Neural cell (in vitro differentiated cells): ENCODE data around the gene ZNF445. TPM values are rescaled to one million over a fixed set of nuclear protein-coding genes. Genes with fewer than 3 reads are reported as not detected.

Experiments
- H2AFZ ChIP-seq: fragments of 200-600, 300-800 bp; sonication (generic), shearing (Covaris generic); 2 replicates; pipeline ENCODE4 v1.6.0; 2014; ENCODE audit warnings: low read depth, mild to moderate bottlenecking, antibody characterized with exemption, low read length, moderate library complexity
- H3F3A ChIP-seq: fragments of 200-600 bp; shearing (Covaris generic); 2 replicates; pipeline ENCODE4 v1.6.1; 2016; ENCODE audit warnings: mild to moderate bottlenecking, moderate library complexity, mixed read lengths, antibody characterized with exemption, low read length; ENCODE audit not compliant: insufficient read depth, poor library complexity, severe bottlenecking
- H3K27ac ChIP-seq: fragments of 200-600, 300-800 bp; sonication (generic), shearing (Covaris generic); 2 replicates; pipeline ENCODE4 v1.5.1; 2014; ENCODE audit warnings: mild to moderate bottlenecking, low read length, moderate library complexity
- H3K27me3 ChIP-seq: fragments of 300-800, 200-600 bp; sonication (generic), shearing (Covaris generic); 2 replicates; pipeline ENCODE4 v1.6.0; 2014; ENCODE audit warnings: mild to moderate bottlenecking, low read depth, low read length, moderate library complexity; ENCODE audit not compliant: insufficient read depth
- H3K36me3 ChIP-seq: fragments of 300-800, 200-600 bp; sonication (generic), shearing (Covaris generic); 2 replicates; pipeline ENCODE4 v1.5.1; 2014; ENCODE audit warnings: mild to moderate bottlenecking, antibody characterized with exemption, low read length, moderate library complexity; ENCODE audit not compliant: insufficient read depth
- H3K4me2 ChIP-seq: fragments of 300-800, 200-600 bp; sonication (generic), shearing (Covaris generic); 2 replicates; pipeline ENCODE4 v1.6.0; 2014; ENCODE audit warnings: mild to moderate bottlenecking, low read length
- H3K4me3 ChIP-seq: fragments of 300-800, 200-600 bp; sonication (generic), shearing (Covaris generic); 2 replicates; pipeline ENCODE4 v1.5.1; 2014; ENCODE audit warnings: mild to moderate bottlenecking, low read length, moderate library complexity
- H3K79me2 ChIP-seq: fragments of 200-600 bp; shearing (Covaris generic); replicated peaks from 2 replicates; pipeline ENCODE4 v1.6.0; 2014; ENCODE audit warnings: mild to moderate bottlenecking, low read length, moderate library complexity; ENCODE audit not compliant: insufficient read depth
- H3K9ac ChIP-seq: fragments of 300-800, 200-600 bp; sonication (generic), shearing (Covaris generic); 2 replicates; pipeline ENCODE4 v1.6.1; 2016; ENCODE audit warnings: mild to moderate bottlenecking, low read length, mixed read lengths
- H3K9me2 ChIP-seq: fragments of 200-600 bp; shearing (Covaris generic); 2 replicates; pipeline ENCODE4 v1.6.1; 2016; ENCODE audit warnings: mild to moderate bottlenecking, low read length, mixed read lengths; ENCODE audit not compliant: insufficient read depth
- H3K9me3 ChIP-seq: fragments of 200-600, 300-800 bp; sonication (generic), shearing (Covaris generic); 2 replicates; pipeline ENCODE4 v1.6.1; 2016; ENCODE audit warnings: mild to moderate bottlenecking, mixed run types, low read length, moderate library complexity, mixed read lengths
- H4K20me1 ChIP-seq: fragments of 200-600 bp; shearing (Covaris generic); 2 replicates; pipeline ENCODE4 v1.6.1; 2016; ENCODE audit warnings: mild to moderate bottlenecking, mixed run types; ENCODE audit not compliant: insufficient read depth
- CTCF ChIP-seq: fragments of 450-650 bp; IDR thresholded peaks from 2 replicates; pipeline ENCODE4 v1.5.1; 2014; ENCODE audit warnings: antibody characterized with exemption, mild to moderate bottlenecking, moderate library complexity; ENCODE audit not compliant: poor library complexity, severe bottlenecking
- EP300 ChIP-seq: fragments of 450-650 bp; conservative IDR thresholded peaks from 2 replicates; pipeline ENCODE4 v1.6.1; 2014; ENCODE audit warnings: antibody characterized with exemption, mild to moderate bottlenecking, moderate library complexity; ENCODE audit not compliant: poor library complexity, severe bottlenecking
- EZH2 ChIP-seq: fragments of 200-600, 300-800 bp; shearing (Covaris generic), sonication (generic); IDR thresholded peaks from 2 replicates; pipeline ENCODE4 v1.6.1; 2014; ENCODE audit warnings: antibody characterized with exemption, low read length, borderline replicate concordance, mild to moderate bottlenecking; ENCODE audit not compliant: insufficient read depth, poor library complexity, severe bottlenecking
- MXI1 ChIP-seq: fragments of 450-650 bp; conservative IDR thresholded peaks from 2 replicates; pipeline ENCODE4 v1.6.1; 2014; ENCODE audit warnings: antibody characterized with exemption, mild to moderate bottlenecking; ENCODE audit not compliant: poor library complexity, severe bottlenecking
- POLR2AphosphoS5 ChIP-seq: IDR thresholded peaks from 2 replicates; pipeline ENCODE4 v1.6.1; 2012
- RAD21 ChIP-seq: fragments of 450-650 bp; conservative IDR thresholded peaks from 2 replicates; pipeline ENCODE4 v1.6.1; 2014; ENCODE audit warnings: antibody characterized with exemption, mild to moderate bottlenecking, moderate library complexity
- REST ChIP-seq: IDR thresholded peaks from 2 replicates; pipeline ENCODE4 v1.6.1; 2012; ENCODE audit warnings: borderline replicate concordance
- SMC3 ChIP-seq: fragments of 450-650 bp; conservative IDR thresholded peaks from 2 replicates; pipeline ENCODE4 v1.6.1; 2014; ENCODE audit warnings: antibody characterized with exemption, mild to moderate bottlenecking, moderate library complexity; ENCODE audit not compliant: poor library complexity
- TAF1 ChIP-seq: IDR thresholded peaks from 2 replicates; pipeline ENCODE4 v1.6.1; 2012; ENCODE audit warnings: low read depth
- polyA plus RNA-seq: library from polyadenylated mRNA; depleted of rRNA; stranded (reverse); fragments of >200 nt; gene quantifications from 2 replicates; pipeline ENCODE4 v1.2.3, GENCODE V29; 2014

The ZNF445 gene
- polyA plus RNA-seq, 1 donor from 2014 or later: 15.8 TPM

- peaks cover 6% of the 10 kb centered on the region for H3K36me3 ChIP-seq
- TF ChIP-seq EP300 (no peak), RAD21 (no peak), CTCF (no peak), SMC3 (no peak), POLR2AphosphoS5 (no peak), MXI1 (no peak), TAF1 (no peak), REST (no peak)
- H3K9me3 ChIP-seq: no peaks in the 10 kb centered on the region
- H3K9ac ChIP-seq: no peak overlapping the region
- no peaks in the 10 kb centered on the region for H3K9me2 ChIP-seq
- no peaks in the 10 kb centered on the region for H4K20me1 ChIP-seq
- H3K4me2 ChIP-seq: no peak overlapping the region
- H3K27me3 ChIP-seq: no peaks in the 10 kb centered on the region
- H2AFZ ChIP-seq: no peak overlapping the region
- H3K27ac ChIP-seq: no peak overlapping the region
- no peak overlapping the region for H3K4me3 ChIP-seq
- no peaks in the 10 kb centered on the region for H3F3A ChIP-seq
- no peaks in the 10 kb centered on the region for H3K79me2 ChIP-seq
Observed at GRCh38 chr3:44396200-44397171, 81.0 kb downstream of the ZNF445 start.

GRCh38 chr3:44395714-44396113, 81.8 kb downstream of the ZNF445 start:
- no peaks in the 10 kb centered on the region for H3F3A ChIP-seq
- no peak overlapping the region for H3K9ac ChIP-seq
- peaks cover 6% of the 10 kb centered on the region for H3K36me3 ChIP-seq
- no peak overlapping the region for H3K4me3 ChIP-seq
- no peak overlapping the region for H2AFZ ChIP-seq
- no peaks in the 10 kb centered on the region for H3K9me2 ChIP-seq
- no peaks in the 10 kb centered on the region for H4K20me1 ChIP-seq
- H3K79me2 ChIP-seq: no peaks in the 10 kb centered on the region
- TF ChIP-seq MXI1 (no peak), POLR2AphosphoS5 (no peak), EZH2 (no peak)
- H3K9me3 ChIP-seq: no peaks in the 10 kb centered on the region
- no peak overlapping the region for H3K27ac ChIP-seq
- H3K4me2 ChIP-seq: no peak overlapping the region
- no peaks in the 10 kb centered on the region for H3K27me3 ChIP-seq
